ENCODE measurements around the gene PLEKHB2. TPM values are rescaled to one million over a fixed set of nuclear protein-coding genes. Genes with fewer than 3 reads are reported as not detected.

The PLEKHB2 gene
- polyA plus RNA-seq, 2 of the 4 experiments (the other 2 are of a cell fraction) = 57.5 to 76.6 TPM

- WGBS (ENCODE audit: missing lambda C conversion rate) = 91% methylated on average over 11 of the region's 11 CpGs
Observed at GRCh38 chr2:131063501-131064283, 41.4 kb upstream of the PLEKHB2 start.

GRCh38 chr2:131064589-131065512 is 40.3 kb upstream of the PLEKHB2 start:
- no peak for FAIRE-seq
- ChIA-PET POLR2A (interaction anchor here (0.6 kb wide), 1 partner anchor 28 kb away, joined by 3 read pairs; the partner anchor contains the start of gene FAM168B), CTCF (interaction anchor here (1.5 kb wide), 1 partner anchor 16 kb away, joined by 4 read pairs; no protein-coding TSS in a partner anchor)
- TF ChIP-seq PHF8 (IDR thresholded peaks at IDR 0.05; ENCODE audit: borderline replicate concordance, low read depth) (no peak), SREBF2 (IDR thresholded peaks at IDR 0.05) (no peak), TP53 (CRISPR knock-in tag; IDR thresholded peaks at IDR 0.05) (no peak), BCL3 (IDR thresholded peaks at IDR 0.05) (no peak), NR3C1 (IDR thresholded peaks at IDR 0.05) (no peak), RNF2 (IDR thresholded peaks at IDR 0.05; ENCODE audit: borderline replicate concordance, low read depth) (no peak), RAD21 (conservative IDR thresholded peaks at IDR 0.05 in 1 of 2, IDR thresholded peaks at IDR 0.05 in 1 of 2) (no peak), FOXS1 (CRISPR knock-in tag; IDR thresholded peaks at IDR 0.05) (no peak), ATOH8 (CRISPR knock-in tag; IDR thresholded peaks at IDR 0.05; ENCODE audit: low read depth) (no peak), KDM1A (IDR thresholded peaks at IDR 0.05; ENCODE audit: low read depth) (no peak), JUNB (IDR thresholded peaks at IDR 0.05) (no peak), HOXB5 (CRISPR knock-in tag; IDR thresholded peaks at IDR 0.05) (no peak)
- TF ChIP-seq, protein P1, sequence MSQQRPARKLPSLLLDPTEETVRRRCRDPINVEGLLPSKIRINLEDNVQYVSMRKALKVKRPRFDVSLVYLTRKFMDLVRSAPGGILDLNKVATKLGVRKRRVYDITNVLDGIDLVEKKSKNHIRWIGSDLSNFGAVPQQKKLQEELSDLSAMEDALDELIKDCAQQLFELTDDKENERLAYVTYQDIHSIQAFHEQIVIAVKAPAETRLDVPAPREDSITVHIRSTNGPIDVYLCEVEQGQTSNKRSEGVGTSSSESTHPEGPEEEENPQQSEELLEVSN (IDR thresholded peaks at IDR 0.05; ENCODE audit: borderline replicate concordance, low read depth) = no peak
- no peaks in the 10 kb centered on the region for H3K4me1 ChIP-seq
- no peak overlapping the region for H3K4me3 ChIP-seq
- no peak for DNase-seq (ENCODE audit: low read depth in 1 of 2, low spot score in 1 of 2)
- 85% methylated on average over 14 of the region's 14 CpGs for WGBS (ENCODE audit: missing lambda C conversion rate)
- H3K27ac ChIP-seq = no peak overlapping the region
- no peak; a peak in 1 of 6 replicates for ATAC-seq
- no peak overlapping the region for H3K4me2 ChIP-seq
- H3K9me3 ChIP-seq = no peaks in the 10 kb centered on the region

More at GRCh38 chr2:131063501-131064283, 41.4 kb upstream of the PLEKHB2 start:
- DNase-seq (ENCODE audit: low read depth in 1 of 2, low spot score in 1 of 2) (no peak), FAIRE-seq (no peak), ATAC-seq (no peak)
- TF ChIP-seq, protein P2, sequence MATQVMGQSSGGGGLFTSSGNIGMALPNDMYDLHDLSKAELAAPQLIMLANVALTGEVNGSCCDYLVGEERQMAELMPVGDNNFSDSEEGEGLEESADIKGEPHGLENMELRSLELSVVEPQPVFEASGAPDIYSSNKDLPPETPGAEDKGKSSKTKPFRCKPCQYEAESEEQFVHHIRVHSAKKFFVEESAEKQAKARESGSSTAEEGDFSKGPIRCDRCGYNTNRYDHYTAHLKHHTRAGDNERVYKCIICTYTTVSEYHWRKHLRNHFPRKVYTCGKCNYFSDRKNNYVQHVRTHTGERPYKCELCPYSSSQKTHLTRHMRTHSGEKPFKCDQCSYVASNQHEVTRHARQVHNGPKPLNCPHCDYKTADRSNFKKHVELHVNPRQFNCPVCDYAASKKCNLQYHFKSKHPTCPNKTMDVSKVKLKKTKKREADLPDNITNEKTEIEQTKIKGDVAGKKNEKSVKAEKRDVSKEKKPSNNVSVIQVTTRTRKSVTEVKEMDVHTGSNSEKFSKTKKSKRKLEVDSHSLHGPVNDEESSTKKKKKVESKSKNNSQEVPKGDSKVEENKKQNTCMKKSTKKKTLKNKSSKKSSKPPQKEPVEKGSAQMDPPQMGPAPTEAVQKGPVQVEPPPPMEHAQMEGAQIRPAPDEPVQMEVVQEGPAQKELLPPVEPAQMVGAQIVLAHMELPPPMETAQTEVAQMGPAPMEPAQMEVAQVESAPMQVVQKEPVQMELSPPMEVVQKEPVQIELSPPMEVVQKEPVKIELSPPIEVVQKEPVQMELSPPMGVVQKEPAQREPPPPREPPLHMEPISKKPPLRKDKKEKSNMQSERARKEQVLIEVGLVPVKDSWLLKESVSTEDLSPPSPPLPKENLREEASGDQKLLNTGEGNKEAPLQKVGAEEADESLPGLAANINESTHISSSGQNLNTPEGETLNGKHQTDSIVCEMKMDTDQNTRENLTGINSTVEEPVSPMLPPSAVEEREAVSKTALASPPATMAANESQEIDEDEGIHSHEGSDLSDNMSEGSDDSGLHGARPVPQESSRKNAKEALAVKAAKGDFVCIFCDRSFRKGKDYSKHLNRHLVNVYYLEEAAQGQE (IDR thresholded peaks at IDR 0.05) = no peak
- no peak for TF ChIP-seq KDM1A (IDR thresholded peaks at IDR 0.05; ENCODE audit: low read depth)
- ChIA-PET CTCF (no interaction called here), POLR2A (no interaction called here)
- H3K4me2 ChIP-seq = no peak overlapping the region
- H3K9me3 ChIP-seq = no peaks in the 10 kb centered on the region
- H3K27ac ChIP-seq = no peak overlapping the region
- no peaks in the 10 kb centered on the region for H3K4me1 ChIP-seq
- H3K4me3 ChIP-seq = no peak overlapping the region

Measured in A549 (cell line).